Endodermal cell (in vitro differentiated cells): ENCODE data around the gene GALNT9. TPM values are rescaled to one million over a fixed set of nuclear protein-coding genes. Genes with fewer than 3 reads are reported as not detected.

ENCODE experiments used
- DNase-seq: peaks from one replicate; pipeline ENCODE4 v3.0.0-alpha.2; 2017
- H3K27ac ChIP-seq: 2 replicates; pipeline ENCODE4 v1.5.1; 2013; ENCODE audit warnings: mild to moderate bottlenecking, low read depth, low read length, moderate library complexity
- H3K27me3 ChIP-seq: 2 replicates; pipeline ENCODE4 v1.6.1; 2013; ENCODE audit warnings: mild to moderate bottlenecking, low read length, moderate library complexity; ENCODE audit not compliant: insufficient read depth, control insufficient read depth, poor library complexity, severe bottlenecking
- H3K36me3 ChIP-seq: 2 replicates; pipeline ENCODE4 v1.7.0; 2013; ENCODE audit warnings: mild to moderate bottlenecking, low read length, moderate library complexity; ENCODE audit not compliant: control insufficient read depth, insufficient read depth
- H3K4me1 ChIP-seq: one replicate; pipeline ENCODE4 v1.7.0; 2013; ENCODE audit warnings: low read length; ENCODE audit not compliant: control insufficient read depth, insufficient read depth
- H3K4me3 ChIP-seq: 2 replicates; pipeline ENCODE4 v1.5.1; 2013; ENCODE audit warnings: mild to moderate bottlenecking, low read length, moderate library complexity
- H3K9ac ChIP-seq: 2 replicates; pipeline ENCODE4 v1.6.1; 2013; ENCODE audit warnings: mild to moderate bottlenecking, low read length, moderate library complexity; ENCODE audit not compliant: poor library complexity, severe bottlenecking; ENCODE audit errors: extremely low read depth
- H3K9me3 ChIP-seq: 2 replicates; pipeline ENCODE4 v1.6.1; 2013; ENCODE audit warnings: mild to moderate bottlenecking, low read length, moderate library complexity; ENCODE audit not compliant: control insufficient read depth
- H3K27ac Mint-ChIP-seq: 2 replicates; pipeline ENCODE4 v1.8.0; 2020; ENCODE audit warnings: mixed read lengths
- H3K27me3 Mint-ChIP-seq: 2 replicates; pipeline ENCODE4 v1.8.0; 2021; ENCODE audit warnings: mild to moderate bottlenecking, mixed read lengths; ENCODE audit not compliant: insufficient read depth
- H3K36me3 Mint-ChIP-seq: 2 replicates; pipeline ENCODE4 v1.8.0; 2020; ENCODE audit warnings: low read depth, mixed read lengths
- H3K4me1 Mint-ChIP-seq: 2 replicates; pipeline ENCODE4 v1.8.0; 2020; ENCODE audit warnings: mixed read lengths
- H3K4me3 Mint-ChIP-seq: 2 replicates; pipeline ENCODE4 v1.8.0; 2020; ENCODE audit warnings: mild to moderate bottlenecking, moderate library complexity, mixed read lengths
- H3K9me3 Mint-ChIP-seq: 2 replicates; pipeline ENCODE4 v1.8.0; 2020; ENCODE audit warnings: mild to moderate bottlenecking, mixed read lengths
- CTCF ChIP-seq: fragments of 200-600 bp; sonication (generic); conservative IDR thresholded peaks from 2 replicates; pipeline ENCODE4 v1.5.0; 2021; ENCODE audit warnings: antibody characterized with exemption, mild to moderate bottlenecking
- WGBS, 2 experiments: methylation state at CpG; one replicate each; pipeline versions ENCODE4 v1.1.5 to v1.1.7; 2013; ENCODE audit warnings: missing lambda C conversion rate in 2 of 2, mixed read lengths in 1 of 2; ENCODE audit not compliant: insufficient coverage in 1 of 2, insufficient read length in 1 of 2; 5-methylcytosine and 5-hydroxymethylcytosine counted together
- total RNA-seq, 2 donors: library from RNA; stranded (reverse); fragmentation: NEBNext Ultra II Directional in 1 of 2; extraction: Animal tissue kit (Norgen Biotek cat#: 25700) in 1 of 2; gene quantifications; 2 replicates in 1 of 2; 3 replicates in 1 of 2; pipeline ENCODE4 v1.2.1, GENCODE V29; 2021

Gene GALNT9
- total RNA-seq, 2 donors from 2014 or later = 0.13 TPM; not detected in 1

- no peak for DNase-seq
- Mint-ChIP-seq H3K4me1 (no peaks in the 10 kb centered on the region), H3K4me3 (no peak overlapping the region), H3K27me3 (peaks cover 30% of the 10 kb centered on the region), H3K27ac (no peak overlapping the region), H3K9me3 (peaks cover 3% of the 10 kb centered on the region), H3K36me3 (no peaks in the 10 kb centered on the region)
- Histone ChIP-seq H3K4me1 (no peaks in the 10 kb centered on the region), H3K4me3 (no peak overlapping the region), H3K36me3 (no peaks in the 10 kb centered on the region), H3K9ac (no peak overlapping the region), H3K27me3 (no peaks in the 10 kb centered on the region), H3K27ac (no peak overlapping the region), H3K9me3 (peaks cover 52% of the 10 kb centered on the region)
- TF ChIP-seq CTCF = no peak
- WGBS, 2 experiments = 91 to 96% methylated on average over 11 to 18 of the region's 18 CpGs
Observed at GRCh38 chr12:132295101-132295526, 34.3 kb downstream of the GALNT9 start.

GRCh38 chr12:132294121-132295034 is 35.0 kb downstream of the GALNT9 start:
- H3K4me3 Mint-ChIP-seq = no peak overlapping the region
- no peaks in the 10 kb centered on the region for H3K4me1 ChIP-seq
- no peaks in the 10 kb centered on the region for H3K36me3 Mint-ChIP-seq
- H3K27me3 ChIP-seq = no peaks in the 10 kb centered on the region
- H3K9me3 Mint-ChIP-seq = peaks cover 3% of the 10 kb centered on the region
- no peak overlapping the region for H3K27ac Mint-ChIP-seq
- peaks cover 30% of the 10 kb centered on the region for H3K27me3 Mint-ChIP-seq
- H3K4me3 ChIP-seq = no peak overlapping the region
- DNase-seq = no peak
- no peaks in the 10 kb centered on the region for H3K4me1 Mint-ChIP-seq
- peaks cover 58% of the 10 kb centered on the region for H3K9me3 ChIP-seq
- H3K27ac ChIP-seq = no peak overlapping the region
- H3K9ac ChIP-seq = no peak overlapping the region
- WGBS, 2 experiments = 76% methylated on average over 23 to 24 of the region's 24 CpGs
- H3K36me3 ChIP-seq = no peaks in the 10 kb centered on the region
- no peak for TF ChIP-seq CTCF

DNA sequence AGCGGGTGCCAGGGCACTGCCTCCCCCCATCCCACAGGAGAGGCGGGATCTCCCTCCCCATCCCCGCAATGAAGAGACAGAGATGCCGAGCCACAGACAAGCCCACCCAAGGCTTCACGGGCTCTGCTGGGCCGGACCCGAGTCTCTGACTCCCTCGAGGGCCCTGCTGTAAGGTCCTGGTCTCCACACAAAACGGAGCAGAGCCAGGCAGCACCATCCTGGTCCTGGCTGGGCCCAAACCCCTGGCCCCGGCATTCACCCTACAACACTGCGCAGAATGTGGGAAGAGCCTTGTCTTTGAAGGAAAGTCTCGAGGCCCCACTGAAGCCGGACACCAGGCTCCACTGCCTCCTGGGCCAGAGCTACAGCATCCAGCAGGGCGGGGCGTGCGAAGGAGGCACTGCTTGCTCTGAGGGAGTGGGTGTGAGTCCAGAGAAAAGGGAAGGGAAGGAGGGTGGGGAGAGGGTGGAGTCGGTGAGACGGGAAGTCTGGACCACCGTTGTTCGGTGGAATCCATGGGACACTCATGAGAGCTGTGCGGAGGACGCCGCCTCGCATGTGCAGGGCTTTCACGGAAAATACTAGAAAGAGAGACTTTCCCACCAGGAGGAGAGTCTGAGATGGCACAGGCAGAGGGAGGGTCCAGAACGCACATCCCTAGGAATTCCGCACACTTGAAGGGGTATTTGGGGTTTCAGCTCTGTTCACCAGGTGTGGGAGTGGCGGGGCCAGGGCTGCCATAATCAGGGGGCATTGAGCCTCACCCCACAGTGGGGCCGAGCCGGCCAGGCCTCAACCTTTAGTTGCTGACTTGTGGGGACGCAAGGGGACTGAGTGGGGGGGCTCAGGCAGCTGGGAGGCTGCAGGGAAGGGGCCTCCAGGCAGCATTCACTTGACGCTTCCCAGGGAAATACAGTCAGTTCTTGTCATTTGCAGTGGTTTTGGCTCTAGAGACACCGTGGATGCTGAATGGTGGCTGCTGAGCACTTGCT is 36.8 kb downstream of the GALNT9 start:
- no peaks in the 10 kb centered on the region for H3K4me1 Mint-ChIP-seq
- peaks cover 33% of the 10 kb centered on the region for H3K27me3 Mint-ChIP-seq
- Histone ChIP-seq H3K9ac (no peak overlapping the region), H3K27ac (no peak overlapping the region), H3K4me1 (no peaks in the 10 kb centered on the region), H3K9me3 (peaks cover 43% of the 10 kb centered on the region), H3K27me3 (no peaks in the 10 kb centered on the region), H3K4me3 (no peak overlapping the region), H3K36me3 (no peaks in the 10 kb centered on the region)
- no peak overlapping the region for H3K27ac Mint-ChIP-seq
- no peaks in the 10 kb centered on the region for H3K36me3 Mint-ChIP-seq
- no peak for DNase-seq
- 86 to 92% methylated on average over 25 to 33 of the region's 33 CpGs for WGBS, 2 experiments
- no peak overlapping the region for H3K4me3 Mint-ChIP-seq
- H3K9me3 Mint-ChIP-seq = peaks cover 3% of the 10 kb centered on the region
- no peak for TF ChIP-seq CTCF
